Heart left ventricle (tissue), 13 donors: Measurements from ENCODE around the gene PDE4DIP.
"Not testable (repeated sequence)": the region's sequence is repeated elsewhere in the genome, so short reads cannot be mapped to it uniquely, and the experiment has no call there.

ENCODE experiments used
- CTCF ChIP-seq, 12 donors: fragments of 200-600 bp; sonication (generic) in 4 of 12; IDR thresholded peaks; one replicate each; pipeline versions ENCODE4 v1.5.0 to v1.8.0; 2018 to 2022; ENCODE audit warnings: antibody characterized with exemption in 12 of 12, mild to moderate bottlenecking in 5 of 12
- POLR2A ChIP-seq, 2 donors: fragments of 450-650 bp; IDR thresholded peaks; one replicate each; pipeline ENCODE4 v1.6.1; 2017; ENCODE audit warnings: antibody characterized with exemption in 2 of 2, mild to moderate bottlenecking in 2 of 2, moderate library complexity in 2 of 2
- donor health status: ischemic (EF 13 %, LVEDD 7.1; RV severe dilation, severe dysfunction).
- donor health status: DM: no; HTN: yes; CAD: no.
- donor health status: DM: no; HTN: no; CAD: no.
- donor health status: ischemic (EF 25% LVEDD 6.9; RV normal size, moderate dysfunction).
- donor health status: ischemic (EF 25% LVEDD 5.7; RV mildly dilated, moderate dysfunction).
- donor health status: ischemic (EF 35%, LVEDD 5.7; RV mildly dilated, moderate dysfunction).
- donor health status: nonischemic (EF 11% LVEDD 7.7; RV severe dilation, severe dysfunction).
- donor health status: DM: yes; HTN: yes; CAD: no.
- donor health status: PGD.
- donor health status: ischemic (EF 29% LVEDD 5.4; RV normal size, mild dysfunction).
- donor health status: nonischemic (EF 23%, LVEDD 6.1; RV moderate dilation, normal function).

GRCh38 chr1:148991818-148992217 is 147.6 kb downstream of the PDE4DIP start:
- not testable (repeated sequence) for TF ChIP-seq CTCF, POLR2A (IDR thresholded peaks at IDR 0.05)
